GM18526 (cell line): Measurements from ENCODE around the gene GJB4.

Experiments
- POLR2A ChIP-seq: IDR thresholded peaks from 3 replicates; pipeline ENCODE4 v1.6.1; 2011; ENCODE audit not compliant: insufficient read length; ENCODE audit errors: extremely low read depth

GJB4 gene

DNA sequence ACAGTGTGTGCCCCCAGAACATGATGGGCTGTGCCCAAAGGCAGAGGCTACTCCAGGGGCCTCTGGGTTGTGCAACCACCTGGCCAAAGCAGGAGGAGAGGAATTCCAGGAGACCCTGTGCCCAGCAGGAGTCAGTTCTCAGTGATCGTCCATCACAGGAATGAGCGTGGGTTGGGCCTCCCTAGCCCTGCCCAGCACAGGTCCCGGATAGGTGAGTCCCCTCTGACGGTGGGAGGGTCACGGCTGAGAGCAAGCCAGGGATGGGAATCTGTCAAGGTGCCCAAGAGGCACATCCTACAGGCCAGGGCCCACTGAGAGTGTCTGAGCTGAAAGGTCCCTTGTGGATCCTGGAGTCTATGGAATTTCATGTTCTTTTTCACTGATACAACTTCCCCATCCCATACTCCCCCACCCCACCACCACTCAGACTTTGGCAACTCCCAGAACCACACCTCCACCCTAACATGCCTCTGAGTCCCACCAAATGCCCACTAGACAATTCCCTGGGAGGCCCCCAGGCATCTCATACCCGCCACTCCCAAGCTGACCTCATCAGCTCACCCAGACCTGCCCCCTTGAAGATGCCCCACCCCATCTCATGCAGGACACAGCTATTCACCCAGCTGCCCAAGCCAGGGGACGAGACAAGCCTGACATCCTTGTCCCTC, 3.1 kb downstream of the GJB4 start:
- no peak for TF ChIP-seq POLR2A

DNA sequence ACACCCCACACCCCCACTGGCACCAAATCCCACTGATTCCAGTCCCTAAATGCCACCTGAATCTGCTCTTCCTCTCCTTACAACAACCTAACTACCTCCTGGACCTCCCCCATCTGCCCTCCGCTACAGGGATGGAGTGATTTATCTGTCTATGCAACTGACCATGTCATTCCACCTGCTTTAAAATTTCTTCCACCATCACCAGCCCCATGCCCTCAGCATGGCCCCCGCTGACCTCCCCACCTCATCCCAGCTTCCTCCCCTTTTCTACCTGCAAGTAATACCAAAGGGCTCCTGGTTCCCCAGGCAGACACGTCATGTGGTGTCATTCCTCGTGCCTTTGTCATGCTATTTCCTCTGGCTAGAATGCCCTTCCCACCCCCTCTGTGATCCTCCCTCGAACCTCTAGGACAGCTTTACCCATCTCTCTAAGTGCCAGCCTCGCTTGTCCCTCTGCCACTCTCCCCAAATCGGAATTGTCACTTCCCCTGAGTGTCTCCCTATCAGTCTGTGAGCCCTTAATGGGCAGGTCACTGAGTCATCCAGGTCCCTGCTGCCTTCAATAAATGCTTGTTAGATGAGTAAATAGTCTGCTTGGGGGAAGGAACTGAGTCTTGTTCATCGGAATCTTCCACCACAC, 3.7 kb downstream of the GJB4 start:
- TF ChIP-seq POLR2A = no peak

DNA sequence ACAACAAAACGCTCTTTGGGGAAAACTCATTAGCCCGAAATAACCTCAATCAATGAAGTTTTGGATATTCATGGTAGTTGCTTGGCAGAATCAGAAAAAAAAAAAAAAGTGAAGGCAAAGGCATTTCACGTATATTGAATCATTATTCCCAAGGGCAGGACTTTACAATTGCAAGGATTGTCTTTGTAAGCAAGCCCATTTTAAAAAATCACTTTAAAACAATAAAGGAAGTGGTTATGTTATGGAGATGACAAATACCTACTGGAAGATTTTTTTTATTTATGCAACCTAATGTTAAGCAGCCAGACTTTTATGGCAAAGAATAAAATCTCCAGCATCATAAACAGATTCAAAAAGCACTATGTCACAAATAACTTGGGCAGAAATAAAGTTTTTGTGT, 9.3 kb downstream of the GJB4 start:
- no peak for TF ChIP-seq POLR2A

DNA sequence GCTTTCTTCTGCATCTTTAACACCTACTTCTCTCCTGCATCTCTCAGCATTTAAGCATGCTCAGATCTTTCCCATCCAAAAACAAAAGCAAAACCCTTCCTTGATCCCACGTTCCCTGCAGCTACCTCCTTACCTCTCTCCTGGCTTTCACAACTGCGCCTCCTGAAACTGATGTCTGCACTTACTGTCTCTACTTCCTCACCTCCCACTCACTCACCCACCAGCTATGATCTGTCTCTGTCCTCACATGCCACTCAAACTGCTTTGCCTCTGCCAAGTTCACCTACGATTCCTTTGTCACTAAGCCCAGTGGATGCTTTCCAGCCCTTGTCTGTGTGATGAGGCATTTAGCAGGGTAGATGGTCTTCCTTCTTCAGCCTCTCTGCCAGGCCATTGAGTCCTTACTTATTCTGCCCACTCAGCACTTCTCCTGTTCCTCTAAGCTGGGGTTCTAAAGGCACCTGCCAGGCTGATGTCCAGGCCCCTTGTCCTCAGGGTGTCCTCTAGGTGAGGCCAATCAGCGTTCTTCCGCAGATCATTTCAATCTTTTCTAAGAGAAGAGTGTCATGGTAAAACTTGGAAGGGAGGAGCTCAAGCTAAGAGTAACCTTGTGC, 11.5 kb downstream of the GJB4 start:
- no peak for TF ChIP-seq POLR2A

DNA sequence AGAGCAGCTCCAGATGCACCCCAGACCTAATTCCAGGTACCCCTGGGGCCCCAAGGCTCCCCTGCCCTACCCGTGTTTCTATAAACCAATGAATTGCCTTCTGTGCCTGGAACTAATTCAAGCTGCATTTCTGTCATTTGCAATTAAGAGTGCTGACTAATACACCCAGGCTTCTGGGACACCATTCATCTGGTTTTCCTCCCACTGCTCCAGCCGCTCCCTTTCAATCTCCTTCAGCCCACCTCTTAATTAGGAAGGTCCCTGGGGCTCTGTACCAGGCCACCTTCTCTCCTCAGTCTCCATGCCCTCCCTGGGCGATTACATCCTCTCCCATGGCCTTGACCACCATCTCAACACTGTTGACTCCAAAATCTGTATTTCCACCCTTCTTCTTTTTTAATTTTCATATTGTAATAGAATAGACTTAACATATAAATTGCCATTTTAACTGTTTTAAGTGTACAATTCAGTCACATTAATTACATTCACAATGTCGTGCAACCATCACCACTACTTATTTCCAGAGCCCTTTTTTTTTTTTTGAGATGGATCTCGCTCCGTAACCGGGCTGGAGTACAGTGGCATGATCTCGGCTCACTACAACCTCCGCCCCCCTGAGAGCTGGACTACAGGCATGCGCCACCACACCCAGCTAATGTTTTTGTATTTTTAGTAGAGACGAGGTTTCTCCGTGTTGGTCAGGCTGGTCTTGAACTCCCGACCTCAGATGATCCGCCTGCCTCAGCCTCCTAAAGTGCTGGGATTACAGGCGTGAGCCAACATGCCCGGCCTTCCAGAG, 12.2 kb downstream of the GJB4 start:
- no peak for TF ChIP-seq POLR2A

DNA sequence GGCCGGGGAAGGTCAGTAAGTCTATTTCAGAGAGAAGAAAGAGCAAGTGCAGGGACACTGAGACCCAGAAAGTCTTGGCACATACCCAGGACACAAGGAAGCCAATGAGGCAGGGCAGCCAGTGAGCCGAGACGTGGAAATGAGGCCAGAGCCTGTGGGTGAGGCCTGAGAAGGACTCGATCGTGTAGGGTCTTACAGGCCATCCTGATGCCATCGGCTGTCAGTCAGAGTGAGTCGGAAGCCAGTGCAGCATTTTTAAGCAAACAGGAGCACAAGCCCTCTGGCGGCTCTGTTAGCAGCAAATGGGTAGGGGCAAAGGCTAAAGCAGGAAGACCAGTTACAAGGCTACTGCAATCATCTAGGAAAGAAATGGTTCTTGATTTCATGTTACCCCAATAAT, 15.4 kb downstream of the GJB4 start:
- TF ChIP-seq POLR2A = no peak

DNA sequence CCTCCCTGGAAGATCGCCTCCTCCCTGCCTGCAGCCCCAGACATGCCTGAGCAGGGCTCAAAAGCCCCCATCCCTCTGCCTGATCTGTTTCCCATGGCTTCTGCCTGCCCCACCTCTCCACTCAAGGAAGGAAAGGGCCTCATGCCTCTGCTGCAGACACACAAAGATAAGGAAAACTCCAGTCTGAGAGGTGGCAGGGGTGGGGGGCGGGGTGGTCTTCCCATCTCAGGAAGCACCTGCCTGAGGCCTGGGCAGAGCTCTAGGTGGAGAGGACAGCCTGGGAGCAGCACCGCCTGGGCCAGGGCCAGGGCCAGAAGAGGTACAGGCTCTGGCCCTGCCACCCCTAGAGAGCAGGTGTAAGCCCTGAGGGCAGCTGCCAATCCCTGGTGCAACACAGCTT, 17.4 kb downstream of the GJB4 start:
- TF ChIP-seq POLR2A = no peak

DNA sequence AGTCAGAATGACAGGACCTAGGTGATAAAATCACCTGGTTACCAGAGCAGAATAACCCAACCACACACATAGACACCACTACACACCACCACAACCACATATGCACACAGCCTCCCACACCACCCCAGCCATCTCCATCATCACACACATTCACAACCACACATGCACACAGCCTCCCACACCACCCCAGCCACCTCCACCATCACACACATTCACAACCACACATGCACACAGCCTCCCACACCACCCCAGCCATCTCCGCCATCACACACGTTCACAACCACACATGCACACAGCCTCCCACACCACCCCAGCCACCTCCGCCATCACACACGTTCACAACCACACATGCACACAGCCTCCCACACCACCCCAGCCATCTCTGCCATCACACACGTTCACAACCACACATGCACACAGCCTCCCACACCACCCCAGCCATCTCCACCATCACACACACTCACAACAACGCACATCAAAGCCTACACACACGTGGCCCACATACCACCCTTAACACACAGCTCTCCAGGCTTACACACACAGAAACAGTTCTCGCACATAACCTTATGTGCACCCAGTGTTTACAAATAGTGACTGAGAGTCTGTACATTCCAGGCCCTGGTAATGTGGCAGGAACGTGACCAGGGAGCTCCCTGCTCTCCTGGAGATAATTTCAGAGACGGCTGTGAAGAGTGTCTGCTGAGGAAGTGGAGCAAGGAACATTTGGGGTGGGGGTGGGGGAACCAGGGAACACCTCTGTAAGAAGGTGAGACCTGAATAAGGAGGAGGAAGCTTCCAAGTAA, 18.2 kb downstream of the GJB4 start:
- TF ChIP-seq POLR2A = no peak

DNA sequence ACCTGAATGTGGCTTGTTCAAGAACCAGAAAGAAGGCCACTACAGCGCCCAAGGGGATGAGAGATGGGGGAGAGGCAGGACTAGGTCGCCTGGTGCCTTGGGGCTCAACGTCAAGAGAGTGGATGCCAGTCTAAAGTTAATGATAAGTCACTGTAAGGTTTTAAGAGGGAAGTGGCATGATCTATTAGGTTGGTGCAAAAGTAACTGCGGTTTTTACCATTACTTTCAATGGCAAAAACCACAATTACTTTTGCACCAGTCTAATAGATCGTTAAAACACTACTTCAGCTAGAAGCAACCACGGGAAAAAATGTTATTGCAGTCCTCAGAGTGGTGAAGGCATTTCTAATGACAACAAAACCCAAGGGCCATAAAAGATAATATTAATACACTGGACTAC, 18.8 kb downstream of the GJB4 start:
- TF ChIP-seq POLR2A = no peak

DNA sequence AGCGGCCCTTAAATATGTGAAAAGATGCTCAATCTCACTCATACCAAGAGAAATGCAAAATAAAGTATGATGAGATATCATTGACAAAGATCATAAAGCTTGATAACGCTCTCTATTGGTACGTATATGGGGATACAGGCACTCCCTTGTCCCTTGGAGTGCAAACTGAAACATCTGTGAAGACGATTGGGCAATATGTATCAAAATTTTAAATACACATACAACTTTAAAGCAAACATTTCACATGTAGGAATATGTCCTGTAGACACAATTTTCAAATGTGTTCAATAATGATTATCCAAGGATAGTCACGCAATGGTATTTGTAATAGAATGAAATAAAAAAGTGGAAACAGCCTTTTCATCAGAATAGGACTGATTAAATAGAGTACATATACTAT, 19.5 kb downstream of the GJB4 start:
- TF ChIP-seq POLR2A = no peak

DNA sequence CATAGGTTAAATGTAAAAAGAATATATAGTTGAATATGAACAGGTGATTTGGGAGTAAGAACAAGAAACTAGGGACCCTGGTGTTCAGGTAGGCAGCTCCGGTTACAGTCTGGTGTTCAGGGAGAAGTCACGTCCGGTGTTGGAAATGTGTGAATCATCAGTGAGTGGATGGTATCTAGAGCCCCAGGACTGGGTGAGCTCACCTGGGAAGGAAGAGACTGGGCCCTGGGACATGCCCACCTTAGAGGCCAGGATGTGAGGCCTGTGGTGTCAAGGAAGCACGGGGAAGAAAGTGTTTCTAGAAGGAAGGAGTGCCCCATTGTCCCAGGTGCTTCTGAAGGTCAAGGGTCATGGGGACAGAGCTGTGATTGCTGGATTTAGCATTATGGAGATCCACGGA, 20.0 kb downstream of the GJB4 start:
- no peak for TF ChIP-seq POLR2A

DNA sequence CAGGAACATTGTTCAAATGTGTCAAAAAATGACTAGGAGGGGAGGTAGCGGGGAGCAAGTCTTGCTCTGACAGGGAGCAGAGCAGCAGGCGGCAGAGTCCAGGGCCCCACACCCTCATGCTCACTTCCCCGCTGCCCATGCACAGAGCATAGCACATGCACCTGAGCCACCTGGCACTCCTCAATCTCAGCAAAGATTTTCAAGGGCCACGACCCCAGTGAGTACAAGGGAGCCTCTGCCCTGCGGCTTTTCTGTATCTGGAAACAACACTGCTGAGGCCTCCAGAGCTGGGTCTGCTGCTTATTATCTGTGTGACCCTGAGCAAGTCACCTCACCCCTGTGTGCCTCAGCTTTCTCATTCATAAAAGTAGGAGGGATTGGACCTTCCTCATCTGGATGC, 20.4 kb downstream of the GJB4 start:
- TF ChIP-seq POLR2A = no peak

DNA sequence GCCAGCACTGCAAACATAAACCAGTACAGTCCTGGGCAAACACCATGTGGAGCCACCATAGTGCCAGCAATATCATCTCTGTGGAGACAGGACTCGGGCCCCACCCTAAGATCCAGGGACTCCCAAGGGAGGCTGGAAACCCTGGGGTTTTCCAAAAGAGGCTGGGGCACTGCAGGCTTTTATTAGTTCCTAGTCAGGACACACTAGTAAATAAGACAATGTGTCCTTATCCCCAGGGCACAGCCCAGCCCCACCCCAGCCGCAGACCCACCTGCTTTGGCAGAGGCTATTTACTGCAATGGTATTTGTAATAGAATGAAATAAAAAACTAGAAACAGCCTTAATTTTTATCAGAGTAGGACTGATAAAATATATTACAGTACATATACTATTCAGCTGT, 21.0 kb downstream of the GJB4 start:
- TF ChIP-seq POLR2A = no peak

DNA sequence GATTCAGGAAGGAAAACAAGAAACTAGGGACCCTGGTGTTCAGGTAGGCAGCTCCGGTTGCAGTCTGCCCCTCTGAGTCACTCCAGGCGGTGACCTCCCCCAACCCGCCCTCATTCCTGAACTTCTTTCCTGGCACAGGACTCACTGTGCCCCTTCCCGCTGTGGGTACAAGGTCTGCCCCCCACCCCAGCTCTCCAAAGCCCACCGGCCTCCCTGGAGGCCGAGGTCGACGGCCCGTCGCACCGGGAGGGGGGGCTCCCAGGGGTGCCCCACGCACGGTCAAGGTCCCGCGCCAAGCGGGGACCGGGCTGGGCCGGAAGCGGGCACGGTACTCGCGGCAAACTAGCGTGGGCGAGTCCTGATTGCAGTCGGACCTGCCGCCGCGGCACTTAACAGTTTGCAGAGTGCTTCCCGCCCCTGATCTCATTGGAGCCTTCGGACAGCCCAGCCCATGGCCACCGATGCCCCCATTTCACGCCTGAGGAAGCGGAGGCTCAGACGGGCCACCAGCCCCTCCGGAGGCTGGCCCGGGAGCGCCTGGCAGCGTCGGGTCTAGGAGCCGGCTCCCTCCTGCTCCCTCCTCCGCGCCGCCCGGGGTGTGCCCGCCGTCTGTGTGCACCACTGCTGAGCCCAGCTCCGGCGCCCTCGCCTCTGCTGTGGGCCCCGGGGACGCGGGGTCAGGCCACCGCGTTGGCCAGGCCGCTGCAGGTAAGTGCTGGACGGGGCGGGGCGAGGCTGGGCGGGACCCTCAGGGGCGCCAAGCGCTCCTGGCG, 21.7 kb downstream of the GJB4 start, which contains the start of gene GJB3:
GJB3 (plus strand) TSS at position 144 of the 773 bp plus-strand sequence. CDS start 3,549 bp downstream, outside the sequence.
- TF ChIP-seq POLR2A = no peak
